Activated CD8-positive, alpha-beta T cell treated with anti-CD3 and anti-CD28 coated beads for 36 hours (primary cell): Measurements from ENCODE around the gene WSB1. TPM values are rescaled to one million over a fixed set of nuclear protein-coding genes. Genes with fewer than 3 reads are reported as not detected.
"Not testable (repeated sequence)": the region's sequence is repeated elsewhere in the genome, so short reads cannot be mapped to it uniquely, and the experiment has no call there.

Experiments used
- ATAC-seq: fragments of 200-7000 bp; cut with Tn5 transposase; one replicate; pipeline ENCODE4 v1.10.0; 2021; ENCODE audit warnings: mild to moderate bottlenecking, moderate library complexity
- CTCF ChIA-PET: fragments of 350-600 bp; sonication (Branson Sonifier 250); formaldehyde crosslinking; loops from one replicate; lab custom pipeline; 2021; ENCODE audit warnings: antibody characterized with exemption; lab: Charles Lee
- POLR2A ChIA-PET: fragments of 350-600 bp; sonication (Branson Sonifier 250); formaldehyde crosslinking; loops from one replicate; lab custom pipeline; 2021; ENCODE audit warnings: antibody characterized with exemption; lab: Charles Lee
- DNase-seq: peaks from one replicate; pipeline ENCODE4 v3.0.0-alpha.2; 2020
- H3K27ac Mint-ChIP-seq: one replicate; pipeline ENCODE4 v1.8.0; 2021; ENCODE audit warnings: mild to moderate bottlenecking, mixed read lengths
- H3K27me3 Mint-ChIP-seq: one replicate; pipeline ENCODE4 v1.8.0; 2021; ENCODE audit warnings: mixed read lengths
- H3K36me3 Mint-ChIP-seq: one replicate; pipeline ENCODE4 v1.8.0; 2021; ENCODE audit warnings: low read depth, mixed read lengths
- H3K4me1 Mint-ChIP-seq: one replicate; pipeline ENCODE4 v1.8.0; 2021; ENCODE audit warnings: low read depth, mixed read lengths
- H3K4me3 Mint-ChIP-seq: one replicate; pipeline ENCODE4 v1.8.0; 2021; ENCODE audit warnings: mild to moderate bottlenecking, moderate library complexity, mixed read lengths
- H3K9me3 Mint-ChIP-seq: one replicate; pipeline ENCODE4 v1.8.0; 2021; ENCODE audit warnings: mixed read lengths
- CTCF ChIP-seq: fragments of 200-600 bp; IDR thresholded peaks from one replicate; pipeline ENCODE4 v1.8.0; 2022; ENCODE audit warnings: antibody characterized with exemption, mild to moderate bottlenecking
- intact Hi-C: fragments of 100-400 bp; cut with micrococcal nuclease; formaldehyde crosslinking; loops from one replicate; pipeline ENCODE4 v1.10.0; 2022
- total RNA-seq, 2 experiments: library from RNA; stranded (reverse); gene quantifications; one replicate each; pipeline ENCODE4 v1.2.3, GENCODE V29; 2021

Gene WSB1
- total RNA-seq, 2 experiments from 2014 or later = 224 to 231 TPM

DNA sequence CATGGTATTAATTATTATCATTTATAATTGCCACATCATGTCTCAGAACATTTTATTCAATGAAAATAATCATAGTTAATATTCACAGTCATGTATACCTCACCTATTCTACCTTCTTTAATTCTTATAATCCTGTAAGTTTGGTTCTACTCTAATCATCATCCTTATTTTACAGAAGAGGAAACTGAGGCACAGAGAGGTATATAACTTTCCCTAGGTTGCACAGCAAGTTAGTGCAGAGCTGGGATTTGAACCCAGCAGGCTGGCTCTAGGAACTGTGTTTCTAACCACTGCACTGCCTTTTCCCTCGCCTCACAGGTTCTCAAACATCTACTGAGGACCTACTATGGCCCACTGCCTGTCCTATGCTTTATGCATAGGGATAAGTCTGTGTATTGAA lies 32.7 kb downstream of the WSB1 start:
- POLR2A ChIA-PET = interaction anchor here (0.8 to 1.0 kb wide), 3 partner anchors 10 to 88 kb away, joined by 3 read pairs; no protein-coding TSS in a partner anchor
- intact Hi-C loops = no loop called here
- peaks cover 4% of the 10 kb centered on the region for H3K4me1 Mint-ChIP-seq
- CTCF ChIA-PET = interaction anchor here (0.9 to 2.4 kb wide), 3 partner anchors 12 to 90 kb away, joined by 3 to 12 read pairs (median 6); no protein-coding TSS in a partner anchor
- no peak overlapping the region for H3K27ac Mint-ChIP-seq
- H3K9me3 Mint-ChIP-seq = no peaks in the 10 kb centered on the region
- DNase-seq = no peak
- H3K36me3 Mint-ChIP-seq = no peaks in the 10 kb centered on the region
- no peak for ATAC-seq
- no peaks in the 10 kb centered on the region for H3K27me3 Mint-ChIP-seq
- H3K4me3 Mint-ChIP-seq = no peak overlapping the region
- TF ChIP-seq CTCF = no peak

GRCh38 chr17:27327397-27327796 lies 33.5 kb downstream of the WSB1 start:
- no peak for TF ChIP-seq CTCF
- no peak overlapping the region for H3K4me3 Mint-ChIP-seq
- ChIA-PET CTCF (interaction anchor here (0.9 to 2.4 kb wide), 3 partner anchors 12 to 91 kb away, joined by 3 to 12 read pairs (median 6); no protein-coding TSS in a partner anchor), POLR2A (interaction anchor here (0.8 to 1.0 kb wide), 3 partner anchors 11 to 89 kb away, joined by 3 read pairs; no protein-coding TSS in a partner anchor)
- peaks cover 12% of the 10 kb centered on the region for H3K4me1 Mint-ChIP-seq
- H3K36me3 Mint-ChIP-seq = no peaks in the 10 kb centered on the region
- intact Hi-C loops = no loop called here
- H3K27me3 Mint-ChIP-seq = no peaks in the 10 kb centered on the region
- no peak overlapping the region for H3K27ac Mint-ChIP-seq
- ATAC-seq (no peak), DNase-seq (no peak)
- no peaks in the 10 kb centered on the region for H3K9me3 Mint-ChIP-seq

DNA sequence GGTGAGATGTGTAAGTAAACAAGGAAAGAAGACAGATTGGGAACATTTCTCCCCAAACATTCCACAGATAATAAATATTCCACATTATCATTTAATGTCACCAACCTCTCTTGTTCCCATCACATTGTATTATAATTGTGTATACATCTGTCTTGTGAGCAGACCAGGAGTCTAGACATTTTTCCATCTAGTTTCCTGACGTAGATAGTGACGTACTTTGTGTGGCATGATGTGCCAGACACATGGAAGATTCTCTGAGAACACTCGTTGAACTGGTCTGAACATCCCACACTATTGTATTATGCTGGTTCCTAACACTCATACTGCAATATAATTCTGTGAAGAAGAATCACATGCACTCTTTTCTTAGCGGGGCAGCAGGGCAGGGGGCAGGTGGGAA lies 34.0 kb downstream of the WSB1 start:
- DNase-seq (no peak), ATAC-seq (no peak)
- intact Hi-C loops = no loop called here
- Mint-ChIP-seq H3K27ac (no peak overlapping the region), H3K9me3 (no peaks in the 10 kb centered on the region), H3K4me1 (peaks cover 15% of the 10 kb centered on the region), H3K4me3 (no peak overlapping the region), H3K27me3 (no peaks in the 10 kb centered on the region), H3K36me3 (no peaks in the 10 kb centered on the region)
- TF ChIP-seq CTCF = no peak
- CTCF ChIA-PET = interaction anchor here (1.2 to 2.4 kb wide), 2 partner anchors 13 to 91 kb away, joined by 6 to 12 read pairs; no protein-coding TSS in a partner anchor
- POLR2A ChIA-PET = no interaction called here

DNA sequence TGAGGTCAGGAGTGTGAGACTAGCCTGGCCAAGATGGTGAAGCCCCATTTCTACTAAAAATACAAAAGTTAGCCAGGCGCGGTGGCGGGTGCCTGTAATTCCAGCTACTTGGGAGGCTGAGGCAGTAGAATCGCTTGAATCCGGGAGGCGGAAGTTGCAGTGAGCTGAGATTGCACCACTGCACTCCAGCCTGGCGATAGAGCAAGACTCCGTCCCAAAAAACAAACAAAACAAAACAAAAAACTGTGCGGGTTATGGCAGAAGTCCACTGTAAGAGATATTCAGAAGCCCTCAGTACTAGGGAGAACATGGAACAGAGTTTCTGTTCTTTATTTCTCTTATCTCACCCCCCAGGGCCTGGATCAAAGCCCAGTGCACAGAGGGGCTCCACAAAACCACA lies 34.8 kb downstream of the WSB1 start:
- H3K27ac Mint-ChIP-seq, H3K4me3 Mint-ChIP-seq, ATAC-seq, POLR2A ChIA-PET, intact Hi-C loops, H3K36me3 Mint-ChIP-seq, H3K9me3 Mint-ChIP-seq, DNase-seq, H3K27me3 Mint-ChIP-seq: not testable (repeated sequence)
- peaks cover 20% of the 10 kb centered on the region for H3K4me1 Mint-ChIP-seq
- CTCF ChIA-PET = interaction anchor here (1.2 to 1.5 kb wide), 2 partner anchors 53 to 92 kb away, joined by 3 to 6 read pairs; no protein-coding TSS in a partner anchor

DNA sequence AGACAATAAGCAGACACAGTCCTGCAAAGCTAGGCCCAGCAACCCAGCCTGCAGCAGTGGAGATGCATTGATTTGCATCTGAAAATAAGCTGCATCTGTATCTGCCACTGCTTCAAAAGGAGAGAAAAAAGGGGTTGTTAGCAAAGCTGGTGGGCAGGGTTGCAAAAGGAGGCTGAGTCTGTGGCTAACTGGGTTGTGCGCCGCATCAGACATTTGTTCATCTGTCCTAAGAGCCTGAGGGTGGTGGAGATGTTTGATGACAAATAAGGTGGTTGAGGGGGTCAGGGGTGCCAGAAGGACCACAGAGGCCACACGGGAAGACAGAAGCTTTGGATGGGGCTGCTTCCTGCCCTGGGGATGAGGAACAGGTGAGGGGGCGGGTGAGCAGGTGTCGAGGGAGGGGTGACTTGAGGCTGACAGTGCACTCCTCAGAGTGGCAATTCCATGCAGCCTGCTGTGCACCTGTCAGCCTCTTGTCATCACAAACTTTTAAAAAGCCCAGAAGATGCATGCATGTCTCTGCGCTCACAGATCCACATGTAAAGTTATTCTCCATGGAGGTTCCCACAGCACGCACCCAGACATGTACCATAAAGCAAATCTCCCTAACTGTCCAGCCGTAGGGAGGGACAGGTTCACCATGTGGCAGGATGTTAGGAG lies 35.4 kb downstream of the WSB1 start:
- ATAC-seq = no peak
- no peak for TF ChIP-seq CTCF
- CTCF ChIA-PET = interaction anchor here (0.7 to 1.5 kb wide), 3 partner anchors 52 to 264 kb away, joined by 3 to 6 read pairs (median 3); no protein-coding TSS in a partner anchor

More for the DNA sequence above, 35.4 kb downstream of the WSB1 start:
- H3K36me3 Mint-ChIP-seq = no peaks in the 10 kb centered on the region
- peaks cover 25% of the 10 kb centered on the region for H3K4me1 Mint-ChIP-seq
- H3K9me3 Mint-ChIP-seq = no peaks in the 10 kb centered on the region
- H3K4me3 Mint-ChIP-seq = no peak overlapping the region
- no peak overlapping the region for H3K27ac Mint-ChIP-seq
- intact Hi-C loops = no loop called here
- no peaks in the 10 kb centered on the region for H3K27me3 Mint-ChIP-seq
- no peak for DNase-seq
- POLR2A ChIA-PET = interaction anchor here (1.0 kb wide), 1 partner anchor 34 kb away, joined by 4 read pairs; no protein-coding TSS in a partner anchor
